ENCODE measurements around the gene NLRP6. TPM values are rescaled to one million over a fixed set of nuclear protein-coding genes. Genes with fewer than 3 reads are reported as not detected.
"Not testable (repeated sequence)": the region's sequence is repeated elsewhere in the genome, so short reads cannot be mapped to it uniquely, and the experiment has no call there.

NLRP6 gene
- total and polyA plus RNA-seq, 8 donors = 0.06 to 1.5 (median 0.17) TPM; not detected in 4

DNA sequence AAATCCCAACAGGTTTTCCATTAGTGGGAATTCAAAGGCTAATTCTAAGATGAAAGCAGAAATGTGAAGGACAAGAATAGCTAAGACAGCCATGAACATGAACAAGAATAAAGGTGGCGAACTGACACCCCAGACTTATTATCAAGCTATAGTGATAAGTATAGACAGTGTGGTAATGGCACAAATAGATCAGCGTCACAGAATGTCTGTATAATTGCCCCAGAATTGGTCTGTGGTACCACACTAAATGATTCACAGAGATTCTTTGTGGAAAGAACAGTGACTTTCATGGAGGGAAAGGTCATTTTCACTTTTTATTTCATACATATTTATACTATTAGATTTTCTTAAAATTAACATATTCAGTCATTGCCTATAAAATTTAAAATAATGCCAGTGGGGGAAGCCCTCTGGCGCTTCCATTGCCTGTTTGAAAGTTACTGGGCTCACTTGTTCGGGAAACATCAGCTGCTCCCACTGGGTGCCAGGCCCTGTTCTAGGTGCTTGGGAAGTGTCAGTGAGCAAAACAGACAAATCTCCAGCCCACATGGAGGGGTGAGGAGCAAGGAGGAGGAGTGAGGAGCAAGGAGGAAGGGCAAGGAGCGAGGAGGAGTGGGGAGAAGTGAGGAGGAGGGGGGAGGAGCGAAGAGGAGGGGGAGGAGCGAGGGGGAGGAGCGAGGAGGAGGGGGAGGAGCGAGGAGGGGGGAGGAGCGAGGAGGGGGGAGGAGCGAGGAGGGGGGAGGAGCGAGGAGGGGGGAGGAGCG is 11.3 kb upstream of the NLRP6 start:
- no peaks in the 10 kb centered on the region for H3K36me3 ChIP-seq
- TF ChIP-seq, protein P1, sequence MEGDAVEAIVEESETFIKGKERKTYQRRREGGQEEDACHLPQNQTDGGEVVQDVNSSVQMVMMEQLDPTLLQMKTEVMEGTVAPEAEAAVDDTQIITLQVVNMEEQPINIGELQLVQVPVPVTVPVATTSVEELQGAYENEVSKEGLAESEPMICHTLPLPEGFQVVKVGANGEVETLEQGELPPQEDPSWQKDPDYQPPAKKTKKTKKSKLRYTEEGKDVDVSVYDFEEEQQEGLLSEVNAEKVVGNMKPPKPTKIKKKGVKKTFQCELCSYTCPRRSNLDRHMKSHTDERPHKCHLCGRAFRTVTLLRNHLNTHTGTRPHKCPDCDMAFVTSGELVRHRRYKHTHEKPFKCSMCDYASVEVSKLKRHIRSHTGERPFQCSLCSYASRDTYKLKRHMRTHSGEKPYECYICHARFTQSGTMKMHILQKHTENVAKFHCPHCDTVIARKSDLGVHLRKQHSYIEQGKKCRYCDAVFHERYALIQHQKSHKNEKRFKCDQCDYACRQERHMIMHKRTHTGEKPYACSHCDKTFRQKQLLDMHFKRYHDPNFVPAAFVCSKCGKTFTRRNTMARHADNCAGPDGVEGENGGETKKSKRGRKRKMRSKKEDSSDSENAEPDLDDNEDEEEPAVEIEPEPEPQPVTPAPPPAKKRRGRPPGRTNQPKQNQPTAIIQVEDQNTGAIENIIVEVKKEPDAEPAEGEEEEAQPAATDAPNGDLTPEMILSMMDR (IDR thresholded peaks at IDR 0.05) = no peak
- no peaks in the 10 kb centered on the region for H3K27me3 ChIP-seq
- DNase-seq (no peak), ATAC-seq (peak; percentile 24)
- no peak overlapping the region for H3K4me3 ChIP-seq
- H3K9me3 ChIP-seq = peaks cover 0 to 5% of the 10 kb centered on the region in 2 donors
- H3K4me1 ChIP-seq = peaks cover 0 to 33% of the 10 kb centered on the region in 2 donors
- intact Hi-C loops (cut with DNase I) = no loop called here
- H3K27ac ChIP-seq = no peak overlapping the region

DNA sequence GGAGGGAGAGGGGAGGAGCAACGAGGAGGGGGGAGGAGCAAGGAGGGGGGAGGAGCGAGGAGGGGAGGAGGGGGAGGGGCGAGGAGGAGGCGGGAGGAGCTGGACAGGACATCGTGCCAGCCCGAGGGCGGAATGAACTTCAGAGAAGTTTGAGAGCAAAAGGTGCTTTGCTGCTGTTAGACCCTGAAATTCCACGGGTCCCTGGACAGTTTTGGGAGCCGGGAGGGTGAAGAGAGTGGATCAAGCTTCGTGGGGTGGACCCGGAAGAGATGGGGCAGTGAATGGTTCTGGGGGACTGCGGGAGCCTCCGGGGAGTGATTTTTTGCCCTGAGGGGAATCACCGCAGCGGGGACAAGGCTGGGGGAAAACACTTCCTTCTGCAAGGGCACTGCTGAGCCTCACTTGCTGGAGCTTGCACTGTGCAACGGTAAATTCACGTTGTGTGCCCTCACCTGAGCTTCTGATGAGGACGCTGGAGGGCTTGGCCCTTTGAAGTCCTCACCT is 10.7 kb upstream of the NLRP6 start:
- ATAC-seq (peak; percentile 66), DNase-seq (peak in 2 of 4 donors; percentile 79 to 87)
- H3K27ac ChIP-seq = peak overlapping the region; percentile 33 to 96
- peak overlapping the region in 1 of 2 donors; percentile 45 for H3K4me3 ChIP-seq
- H3K27me3 ChIP-seq = no peaks in the 10 kb centered on the region
- TF ChIP-seq, protein P1 (IDR thresholded peaks at IDR 0.05) = no peak
- H3K9me3 ChIP-seq = peaks cover 0 to 5% of the 10 kb centered on the region in 2 donors
- peaks cover 0 to 33% of the 10 kb centered on the region in 2 donors for H3K4me1 ChIP-seq
- no peaks in the 10 kb centered on the region for H3K36me3 ChIP-seq
- intact Hi-C loops (cut with DNase I) = no loop called here

DNA sequence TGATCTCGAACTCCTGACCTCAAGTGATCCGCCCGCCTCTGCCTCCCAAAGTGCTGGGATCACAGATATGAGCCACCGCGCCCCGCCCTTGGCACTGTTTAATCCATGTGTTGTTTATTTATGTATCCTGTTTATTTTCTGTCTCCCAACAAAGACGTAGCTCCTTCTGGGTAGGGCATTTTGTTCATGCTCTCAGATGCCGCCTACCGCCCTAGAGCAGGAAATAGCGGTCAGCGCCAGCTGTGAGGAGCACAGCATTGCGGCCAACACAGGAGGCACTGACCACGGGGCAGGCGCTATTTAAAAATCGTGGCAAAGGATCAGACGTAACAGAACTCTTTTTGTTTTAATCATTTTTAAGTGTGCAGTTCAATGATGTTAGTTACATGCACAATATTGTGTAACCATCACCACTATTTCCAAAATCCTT is 9.5 kb upstream of the NLRP6 start:
- not testable (repeated sequence) for H3K27me3 ChIP-seq
- peak overlapping the region; percentile 3 to 45 for H3K4me3 ChIP-seq

DNA sequence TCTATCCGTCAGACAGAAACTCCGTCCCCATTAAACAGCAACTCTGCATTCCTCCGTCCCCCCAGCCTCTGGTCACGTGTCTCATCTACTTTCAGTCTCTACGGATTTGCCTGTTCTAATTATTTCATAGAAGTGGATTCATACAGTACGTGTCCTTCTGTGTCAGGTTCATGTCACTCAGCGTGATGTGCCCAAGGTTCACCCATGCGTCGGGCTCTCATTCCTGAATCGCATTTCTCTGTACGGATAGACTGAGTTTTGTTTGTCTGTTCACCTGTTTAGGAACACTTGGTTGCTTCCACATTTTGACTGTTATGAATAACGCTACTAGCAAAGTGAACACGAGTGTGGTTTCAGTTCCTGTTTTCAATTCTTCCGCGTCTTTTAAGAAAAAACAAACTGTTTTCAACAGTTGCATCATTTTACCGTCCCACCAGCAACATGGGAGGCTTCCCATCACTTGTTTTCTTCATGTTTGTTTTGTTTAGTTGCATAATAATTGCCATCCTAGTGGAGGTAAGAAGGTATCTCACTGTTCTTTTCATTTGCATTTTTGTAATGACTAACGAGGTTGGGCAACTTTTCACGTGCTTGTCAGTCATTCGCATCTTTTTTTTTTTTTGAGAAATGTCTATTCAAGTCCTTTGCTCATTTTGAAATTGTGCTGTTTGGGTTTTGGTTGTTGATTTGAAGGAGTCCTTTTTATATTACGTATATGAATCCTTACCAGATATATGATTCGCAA is 8.9 kb upstream of the NLRP6 start:
- TF ChIP-seq, protein P1 (IDR thresholded peaks at IDR 0.05) = peak in 1 of 2 donors; percentile 45

More for the DNA sequence above, 9.5 kb upstream of the NLRP6 start:
- intact Hi-C loops (cut with DNase I); H3K36me3 ChIP-seq; H3K9me3 ChIP-seq: not testable (repeated sequence)
- peak in 3 of 4 donors; percentile 62 to 86 (median 81) for DNase-seq
- ATAC-seq = peak; percentile 78
- Histone ChIP-seq H3K4me1 (peaks cover 0 to 33% of the 10 kb centered on the region in 2 donors), H3K27ac (peak overlapping the region; percentile 84 to 96)

DNA sequence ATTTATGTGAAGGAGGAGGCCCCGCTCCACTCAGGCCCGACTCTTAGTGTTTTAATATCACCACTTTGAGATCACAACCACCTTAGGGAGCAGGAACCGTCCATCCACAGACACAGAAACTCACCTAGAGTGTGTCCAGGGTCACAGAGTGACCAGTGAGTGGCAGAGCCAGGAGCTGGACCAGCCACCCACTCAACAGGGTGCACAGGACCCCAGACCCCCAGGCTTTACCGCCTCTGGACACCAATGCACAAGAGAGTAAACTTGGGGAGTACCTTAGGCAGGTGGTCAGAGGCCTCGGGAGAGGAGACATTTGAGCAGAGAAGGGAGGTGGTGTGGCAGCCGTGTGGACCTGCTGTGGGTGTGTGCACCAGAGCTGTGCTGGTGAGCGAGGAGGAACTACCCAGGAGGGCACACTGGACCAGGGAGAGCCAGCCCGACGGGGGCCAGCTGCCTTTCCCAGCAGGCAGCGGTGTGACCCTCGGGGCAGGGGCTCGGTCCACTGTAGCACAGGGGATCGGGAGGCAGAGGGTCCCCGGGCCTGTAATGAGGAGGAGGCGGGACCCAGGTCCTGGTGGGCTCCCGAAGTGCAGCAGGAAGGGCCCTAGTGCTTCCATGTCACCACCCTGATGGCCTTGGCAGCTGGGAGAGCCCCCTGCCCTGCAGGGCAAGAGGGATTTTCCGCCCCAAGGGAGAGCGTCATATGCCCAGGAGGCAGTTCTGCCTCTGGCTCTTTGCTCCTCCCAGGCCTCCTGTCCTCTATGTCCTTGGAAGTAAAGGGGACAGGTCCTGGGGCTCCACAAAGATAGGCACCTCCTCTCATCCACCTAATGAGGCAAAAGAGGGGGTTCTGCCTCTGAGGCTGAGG is 7.5 kb upstream of the NLRP6 start:
- TF ChIP-seq, protein P1 (IDR thresholded peaks at IDR 0.05) = no peak
- H3K36me3 ChIP-seq = no peaks in the 10 kb centered on the region
- H3K27ac ChIP-seq = peak overlapping the region in 1 of 2 donors; percentile 96
- no peak overlapping the region for H3K4me3 ChIP-seq
- H3K27me3 ChIP-seq = no peaks in the 10 kb centered on the region
- DNase-seq (no peak), ATAC-seq (no peak)
- intact Hi-C loops (cut with DNase I) = no loop called here
- H3K9me3 ChIP-seq = peaks cover 0 to 4% of the 10 kb centered on the region in 2 donors
- peaks cover 0 to 39% of the 10 kb centered on the region in 2 donors for H3K4me1 ChIP-seq

More for the DNA sequence above, 8.9 kb upstream of the NLRP6 start:
- intact Hi-C loops (cut with DNase I) = no loop called here
- Histone ChIP-seq H3K9me3 (peaks cover 0 to 5% of the 10 kb centered on the region in 2 donors), H3K4me3 (peak overlapping the region; percentile 3 to 45), H3K36me3 (no peaks in the 10 kb centered on the region), H3K27ac (peak overlapping the region; percentile 84 to 96), H3K27me3 (no peaks in the 10 kb centered on the region), H3K4me1 (peaks cover 0 to 33% of the 10 kb centered on the region in 2 donors)
- ATAC-seq (peak; percentile 34), DNase-seq (no peak)

All from left lung (tissue), 10 donors.